ENCODE results near the gene ADCY7.

ADCY7 gene

GRCh38 chr16:50308237-50308965, 42.0 kb downstream of the ADCY7 start (continued):
- TF ChIP-seq ARNTL (CRISPR knock-in tag; IDR thresholded peaks at IDR 0.05; ENCODE audit: borderline replicate concordance, low read depth), result no peak
- TF ChIP-seq SNAI2 (CRISPR knock-in tag; IDR thresholded peaks at IDR 0.05), result no peak

- peak; percentile 3; the same call in 1 of the 3 replicates for ATAC-seq
Observed at GRCh38 chr16:50309156-50309526, 42.8 kb downstream of the ADCY7 start.

DNA sequence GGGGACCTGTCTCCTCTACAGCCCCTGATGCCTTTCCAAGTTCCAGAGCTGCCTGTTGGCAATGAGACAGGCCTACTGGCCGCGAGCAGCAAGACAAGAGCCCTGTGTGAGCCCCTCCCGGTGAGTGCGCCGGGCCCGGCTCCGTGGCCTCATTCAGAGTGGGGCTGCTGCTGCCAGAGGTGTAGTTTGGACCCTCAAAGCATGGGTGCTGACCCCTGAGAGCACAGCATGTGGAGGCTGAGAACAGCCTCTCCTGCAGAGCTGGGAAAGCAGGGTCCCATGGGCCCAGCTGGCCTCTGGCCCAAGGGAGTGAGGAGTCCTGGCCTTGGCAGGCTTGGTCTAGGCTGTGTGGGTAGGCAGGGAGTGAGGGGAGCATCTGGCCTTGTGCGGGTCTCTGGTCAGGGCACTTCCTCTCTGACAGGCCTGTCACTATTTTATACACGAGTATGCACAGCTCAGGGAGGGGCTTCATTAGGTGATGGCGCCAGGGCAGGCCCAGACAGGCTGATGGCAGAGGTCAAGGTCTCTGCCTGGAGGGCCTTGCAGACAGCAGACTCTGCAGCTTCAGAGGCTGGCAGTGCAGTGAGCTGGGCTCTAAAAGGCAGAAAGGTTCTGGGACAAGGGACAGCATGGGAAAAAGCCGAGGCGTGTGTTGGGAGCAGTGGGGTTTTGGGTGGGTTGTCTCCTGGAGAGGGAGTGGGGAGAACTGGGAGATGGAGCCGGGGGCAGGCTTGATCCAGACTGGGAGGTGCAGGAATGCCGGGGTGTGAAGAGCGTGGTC, 43.4 kb downstream of the ADCY7 start:
- ATAC-seq, result peak; percentile 45
- no peak for TF ChIP-seq TOX (CRISPR knock-in tag; IDR thresholded peaks at IDR 0.05; ENCODE audit: borderline replicate concordance)
- TF ChIP-seq PPARA (CRISPR knock-in tag; IDR thresholded peaks at IDR 0.05; ENCODE audit: borderline replicate concordance), result no peak
- no peak for TF ChIP-seq POU6F1 (CRISPR knock-in tag; IDR thresholded peaks at IDR 0.05; ENCODE audit: borderline replicate concordance, low read depth)
- no peak for TF ChIP-seq ZFP30 (CRISPR knock-in tag; IDR thresholded peaks at IDR 0.05)
- TF ChIP-seq CSRNP3 (CRISPR knock-in tag; IDR thresholded peaks at IDR 0.05), result no peak
- no peak for TF ChIP-seq ZNF70 (CRISPR knock-in tag; IDR thresholded peaks at IDR 0.05)
- TF ChIP-seq, protein P1, sequence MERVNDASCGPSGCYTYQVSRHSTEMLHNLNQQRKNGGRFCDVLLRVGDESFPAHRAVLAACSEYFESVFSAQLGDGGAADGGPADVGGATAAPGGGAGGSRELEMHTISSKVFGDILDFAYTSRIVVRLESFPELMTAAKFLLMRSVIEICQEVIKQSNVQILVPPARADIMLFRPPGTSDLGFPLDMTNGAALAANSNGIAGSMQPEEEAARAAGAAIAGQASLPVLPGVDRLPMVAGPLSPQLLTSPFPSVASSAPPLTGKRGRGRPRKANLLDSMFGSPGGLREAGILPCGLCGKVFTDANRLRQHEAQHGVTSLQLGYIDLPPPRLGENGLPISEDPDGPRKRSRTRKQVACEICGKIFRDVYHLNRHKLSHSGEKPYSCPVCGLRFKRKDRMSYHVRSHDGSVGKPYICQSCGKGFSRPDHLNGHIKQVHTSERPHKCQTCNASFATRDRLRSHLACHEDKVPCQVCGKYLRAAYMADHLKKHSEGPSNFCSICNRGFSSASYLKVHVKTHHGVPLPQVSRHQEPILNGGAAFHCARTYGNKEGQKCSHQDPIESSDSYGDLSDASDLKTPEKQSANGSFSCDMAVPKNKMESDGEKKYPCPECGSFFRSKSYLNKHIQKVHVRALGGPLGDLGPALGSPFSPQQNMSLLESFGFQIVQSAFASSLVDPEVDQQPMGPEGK (CRISPR knock-in tag; IDR thresholded peaks at IDR 0.05; ENCODE audit: borderline replicate concordance), result no peak
- TF ChIP-seq ESRRG (CRISPR knock-in tag; IDR thresholded peaks at IDR 0.05), result no peak
- no peak for TF ChIP-seq GLIS3 (CRISPR knock-in tag; IDR thresholded peaks at IDR 0.05)
- no peak for TF ChIP-seq RARB (CRISPR knock-in tag; IDR thresholded peaks at IDR 0.05)

More at GRCh38 chr16:50309156-50309526, 42.8 kb downstream of the ADCY7 start:
- TF ChIP-seq POU6F1 (CRISPR knock-in tag; IDR thresholded peaks at IDR 0.05; ENCODE audit: borderline replicate concordance, low read depth), result no peak
- TF ChIP-seq ZNF8 (CRISPR knock-in tag; IDR thresholded peaks at IDR 0.05), result no peak
- TF ChIP-seq, protein P1 (CRISPR knock-in tag; IDR thresholded peaks at IDR 0.05; ENCODE audit: borderline replicate concordance), result no peak
- TF ChIP-seq ESRRG (CRISPR knock-in tag; IDR thresholded peaks at IDR 0.05), result no peak
- TF ChIP-seq BACH2 (CRISPR knock-in tag; IDR thresholded peaks at IDR 0.05; ENCODE audit: borderline replicate concordance), result no peak
- TF ChIP-seq ZC3H10 (CRISPR knock-in tag; IDR thresholded peaks at IDR 0.05), result no peak
- TF ChIP-seq, protein P2, sequence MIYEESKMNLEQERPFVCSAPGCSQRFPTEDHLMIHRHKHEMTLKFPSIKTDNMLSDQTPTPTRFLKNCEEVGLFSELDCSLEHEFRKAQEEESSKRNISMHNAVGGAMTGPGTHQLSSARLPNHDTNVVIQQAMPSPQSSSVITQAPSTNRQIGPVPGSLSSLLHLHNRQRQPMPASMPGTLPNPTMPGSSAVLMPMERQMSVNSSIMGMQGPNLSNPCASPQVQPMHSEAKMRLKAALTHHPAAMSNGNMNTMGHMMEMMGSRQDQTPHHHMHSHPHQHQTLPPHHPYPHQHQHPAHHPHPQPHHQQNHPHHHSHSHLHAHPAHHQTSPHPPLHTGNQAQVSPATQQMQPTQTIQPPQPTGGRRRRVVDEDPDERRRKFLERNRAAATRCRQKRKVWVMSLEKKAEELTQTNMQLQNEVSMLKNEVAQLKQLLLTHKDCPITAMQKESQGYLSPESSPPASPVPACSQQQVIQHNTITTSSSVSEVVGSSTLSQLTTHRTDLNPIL (CRISPR knock-in tag; IDR thresholded peaks at IDR 0.05; ENCODE audit: low read depth), result no peak
- TF ChIP-seq ZNF70 (CRISPR knock-in tag; IDR thresholded peaks at IDR 0.05), result no peak
- no peak for TF ChIP-seq TOX (CRISPR knock-in tag; IDR thresholded peaks at IDR 0.05; ENCODE audit: borderline replicate concordance)
- TF ChIP-seq PPARA (CRISPR knock-in tag; IDR thresholded peaks at IDR 0.05; ENCODE audit: borderline replicate concordance), result no peak
- no peak for TF ChIP-seq SNAI2 (CRISPR knock-in tag; IDR thresholded peaks at IDR 0.05)
- no peak for TF ChIP-seq ZFP3 (CRISPR knock-in tag; IDR thresholded peaks at IDR 0.05)
- TF ChIP-seq ZFP30 (CRISPR knock-in tag; IDR thresholded peaks at IDR 0.05), result no peak
- TF ChIP-seq, protein P3, sequence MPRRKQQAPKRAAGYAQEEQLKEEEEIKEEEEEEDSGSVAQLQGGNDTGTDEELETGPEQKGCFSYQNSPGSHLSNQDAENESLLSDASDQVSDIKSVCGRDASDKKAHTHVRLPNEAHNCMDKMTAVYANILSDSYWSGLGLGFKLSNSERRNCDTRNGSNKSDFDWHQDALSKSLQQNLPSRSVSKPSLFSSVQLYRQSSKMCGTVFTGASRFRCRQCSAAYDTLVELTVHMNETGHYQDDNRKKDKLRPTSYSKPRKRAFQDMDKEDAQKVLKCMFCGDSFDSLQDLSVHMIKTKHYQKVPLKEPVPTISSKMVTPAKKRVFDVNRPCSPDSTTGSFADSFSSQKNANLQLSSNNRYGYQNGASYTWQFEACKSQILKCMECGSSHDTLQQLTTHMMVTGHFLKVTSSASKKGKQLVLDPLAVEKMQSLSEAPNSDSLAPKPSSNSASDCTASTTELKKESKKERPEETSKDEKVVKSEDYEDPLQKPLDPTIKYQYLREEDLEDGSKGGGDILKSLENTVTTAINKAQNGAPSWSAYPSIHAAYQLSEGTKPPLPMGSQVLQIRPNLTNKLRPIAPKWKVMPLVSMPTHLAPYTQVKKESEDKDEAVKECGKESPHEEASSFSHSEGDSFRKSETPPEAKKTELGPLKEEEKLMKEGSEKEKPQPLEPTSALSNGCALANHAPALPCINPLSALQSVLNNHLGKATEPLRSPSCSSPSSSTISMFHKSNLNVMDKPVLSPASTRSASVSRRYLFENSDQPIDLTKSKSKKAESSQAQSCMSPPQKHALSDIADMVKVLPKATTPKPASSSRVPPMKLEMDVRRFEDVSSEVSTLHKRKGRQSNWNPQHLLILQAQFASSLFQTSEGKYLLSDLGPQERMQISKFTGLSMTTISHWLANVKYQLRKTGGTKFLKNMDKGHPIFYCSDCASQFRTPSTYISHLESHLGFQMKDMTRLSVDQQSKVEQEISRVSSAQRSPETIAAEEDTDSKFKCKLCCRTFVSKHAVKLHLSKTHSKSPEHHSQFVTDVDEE (CRISPR knock-in tag; IDR thresholded peaks at IDR 0.05), result no peak
- no peak for TF ChIP-seq ISL1 (CRISPR knock-in tag; IDR thresholded peaks at IDR 0.05)
- no peak for TF ChIP-seq GLIS3 (CRISPR knock-in tag; IDR thresholded peaks at IDR 0.05)
- TF ChIP-seq ARNTL (CRISPR knock-in tag; IDR thresholded peaks at IDR 0.05; ENCODE audit: borderline replicate concordance, low read depth), result no peak

Measured in SK-N-SH treated with all-trans-retinoic acid at 6 μM for 48 hours (cell line).